ENCODE measurements around the gene FAM9C.
A peak's percentile ranks its signal among the peaks of the same experiment; 100 is the strongest.

FAM9C gene

DNA sequence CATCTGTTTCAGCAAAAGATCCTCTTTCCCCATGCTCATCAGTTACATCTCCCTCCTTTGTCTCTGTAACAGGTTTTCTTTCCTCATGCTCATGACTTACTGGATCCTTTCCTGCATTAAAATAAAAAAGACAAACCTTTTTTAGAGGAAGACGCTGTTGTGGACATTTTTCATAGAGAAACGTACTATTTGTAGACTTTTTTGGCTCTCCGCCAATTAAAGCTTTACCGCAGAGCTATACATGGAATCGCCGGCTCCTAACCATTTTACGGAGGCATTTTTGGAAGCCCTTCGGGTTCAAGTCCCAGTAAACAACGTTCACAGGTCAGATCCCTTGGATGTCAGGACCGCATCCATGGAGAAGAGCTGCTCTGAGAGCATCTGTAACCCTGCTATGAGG, 1.3 kb downstream of the FAM9C start:
- TF ChIP-seq, protein P1, sequence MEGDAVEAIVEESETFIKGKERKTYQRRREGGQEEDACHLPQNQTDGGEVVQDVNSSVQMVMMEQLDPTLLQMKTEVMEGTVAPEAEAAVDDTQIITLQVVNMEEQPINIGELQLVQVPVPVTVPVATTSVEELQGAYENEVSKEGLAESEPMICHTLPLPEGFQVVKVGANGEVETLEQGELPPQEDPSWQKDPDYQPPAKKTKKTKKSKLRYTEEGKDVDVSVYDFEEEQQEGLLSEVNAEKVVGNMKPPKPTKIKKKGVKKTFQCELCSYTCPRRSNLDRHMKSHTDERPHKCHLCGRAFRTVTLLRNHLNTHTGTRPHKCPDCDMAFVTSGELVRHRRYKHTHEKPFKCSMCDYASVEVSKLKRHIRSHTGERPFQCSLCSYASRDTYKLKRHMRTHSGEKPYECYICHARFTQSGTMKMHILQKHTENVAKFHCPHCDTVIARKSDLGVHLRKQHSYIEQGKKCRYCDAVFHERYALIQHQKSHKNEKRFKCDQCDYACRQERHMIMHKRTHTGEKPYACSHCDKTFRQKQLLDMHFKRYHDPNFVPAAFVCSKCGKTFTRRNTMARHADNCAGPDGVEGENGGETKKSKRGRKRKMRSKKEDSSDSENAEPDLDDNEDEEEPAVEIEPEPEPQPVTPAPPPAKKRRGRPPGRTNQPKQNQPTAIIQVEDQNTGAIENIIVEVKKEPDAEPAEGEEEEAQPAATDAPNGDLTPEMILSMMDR (IDR thresholded peaks at IDR 0.05; ENCODE audit: low read depth, low read length): no peak
- no peak for DNase-seq (ENCODE audit: low read depth, low spot score)
- H3K4me3 ChIP-seq (ENCODE audit: low read depth, low read length): no peak overlapping the region
- in situ Hi-C loops (cut with HindIII; ENCODE audit: low sequenced_read_pairs): no loop called here

DNA sequence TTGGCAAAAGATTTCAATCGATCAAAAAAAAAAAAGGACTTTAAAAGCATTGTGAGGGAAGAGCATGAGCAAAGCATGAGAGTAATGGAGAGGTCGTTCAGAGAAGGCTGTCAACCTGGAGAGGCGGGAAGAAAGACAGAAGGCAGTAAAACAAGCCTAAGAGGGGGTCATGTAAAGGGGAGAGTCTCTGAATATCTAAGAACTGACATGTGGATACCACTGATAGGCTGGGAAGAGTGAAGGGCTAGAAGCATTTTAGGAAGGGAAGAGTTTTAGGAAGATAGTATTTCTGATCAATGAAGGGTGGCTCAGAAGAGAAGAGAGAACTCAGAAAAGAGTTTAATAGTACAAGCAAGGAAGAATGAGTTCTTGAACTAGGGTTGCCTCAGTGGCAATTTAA, 7.5 kb downstream of the FAM9C start:
- TF ChIP-seq, protein P1 (IDR thresholded peaks at IDR 0.05; ENCODE audit: low read depth, low read length): no peak
- no peak overlapping the region for H3K4me3 ChIP-seq (ENCODE audit: low read depth, low read length)
- in situ Hi-C loops (cut with HindIII; ENCODE audit: low sequenced_read_pairs): no loop called here
- DNase-seq (ENCODE audit: low read depth, low spot score): no peak

DNA sequence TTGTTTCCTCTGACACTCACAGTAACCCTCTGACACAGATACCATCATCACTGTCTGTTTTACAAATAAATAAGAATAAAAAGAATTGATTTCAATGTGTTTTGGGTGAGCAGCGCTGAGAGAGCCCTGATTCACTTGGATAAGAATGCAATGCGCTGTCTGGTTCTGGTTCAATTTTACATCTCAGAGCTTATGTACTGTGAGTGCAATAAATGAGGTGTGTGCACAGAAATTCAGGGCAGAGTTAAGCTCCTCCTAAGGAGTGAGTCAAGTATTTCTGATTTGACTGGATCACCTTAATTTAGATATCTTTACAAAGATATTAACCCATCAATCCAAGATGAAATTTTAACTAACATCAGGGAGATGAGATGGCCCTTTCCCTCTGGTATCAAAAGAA, 11.2 kb downstream of the FAM9C start:
- H3K4me3 ChIP-seq (ENCODE audit: low read depth, low read length): no peak overlapping the region
- TF ChIP-seq, protein P1 (IDR thresholded peaks at IDR 0.05; ENCODE audit: low read depth, low read length): no peak
- no peak for DNase-seq (ENCODE audit: low read depth, low spot score)
- in situ Hi-C loops (cut with HindIII; ENCODE audit: low sequenced_read_pairs): no loop called here

DNA sequence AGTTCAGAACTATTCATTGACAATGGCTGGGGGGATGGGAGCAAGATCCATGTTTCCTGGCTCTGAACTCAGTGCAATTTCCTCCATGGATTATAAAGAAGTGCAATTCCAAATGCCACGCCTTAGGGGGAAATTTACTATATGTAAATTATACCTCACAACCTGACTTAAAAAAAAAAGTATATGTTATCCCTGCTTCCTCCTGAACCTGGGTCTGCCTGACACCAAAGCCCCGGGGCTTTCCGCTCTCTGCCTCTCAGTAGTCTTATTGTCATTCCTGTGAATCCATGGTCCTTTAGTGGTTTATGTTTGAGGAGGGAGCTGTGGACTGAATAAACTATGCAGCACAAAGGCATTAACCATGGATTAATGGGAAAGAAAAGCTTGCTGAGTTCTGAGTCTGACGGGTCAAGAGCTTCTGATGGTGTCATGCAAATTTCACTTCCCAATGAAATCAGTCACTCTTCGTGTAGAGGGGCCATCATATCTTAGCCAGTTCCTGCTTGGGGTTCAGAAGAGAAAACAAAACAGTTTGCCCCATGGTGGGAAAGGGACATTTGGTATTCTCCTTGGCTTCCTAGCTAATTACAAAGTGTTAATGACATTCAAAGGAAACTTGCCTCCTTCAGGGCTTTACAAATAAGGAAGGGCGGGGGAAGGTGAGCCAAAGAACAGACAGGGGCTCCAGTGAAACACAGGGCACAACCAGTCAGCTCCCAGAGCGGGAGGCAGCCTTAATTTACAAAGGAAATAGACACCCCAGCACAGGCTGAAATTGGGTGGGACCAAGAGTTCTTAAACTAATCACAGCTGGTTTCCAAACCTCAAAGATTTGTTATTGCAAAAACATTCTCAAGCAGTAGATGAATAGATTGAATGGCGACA, 14.3 kb downstream of the FAM9C start:
- TF ChIP-seq, protein P1 (IDR thresholded peaks at IDR 0.05; ENCODE audit: low read depth, low read length): no peak
- H3K4me3 ChIP-seq (ENCODE audit: low read depth, low read length): no peak overlapping the region
- in situ Hi-C loops (cut with HindIII; ENCODE audit: low sequenced_read_pairs): no loop called here
- no peak for DNase-seq (ENCODE audit: low read depth, low spot score)

DNA sequence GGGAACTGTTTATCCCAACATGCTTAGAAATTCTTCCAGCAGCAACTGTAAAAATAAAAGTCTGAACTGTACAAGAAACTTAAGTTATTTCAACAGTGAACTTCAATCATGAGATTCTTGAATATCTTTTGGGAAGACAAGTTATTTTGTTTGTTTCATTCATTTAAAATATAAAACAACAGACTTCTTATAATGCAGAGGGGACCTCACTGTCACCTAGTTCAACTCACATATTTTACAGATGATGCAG, 14.9 kb downstream of the FAM9C start:
- in situ Hi-C loops (cut with HindIII; ENCODE audit: low sequenced_read_pairs): no loop called here
- no peak overlapping the region for H3K4me3 ChIP-seq (ENCODE audit: low read depth, low read length)
- TF ChIP-seq, protein P1 (IDR thresholded peaks at IDR 0.05; ENCODE audit: low read depth, low read length): no peak
- no peak for DNase-seq (ENCODE audit: low read depth, low spot score)

DNA sequence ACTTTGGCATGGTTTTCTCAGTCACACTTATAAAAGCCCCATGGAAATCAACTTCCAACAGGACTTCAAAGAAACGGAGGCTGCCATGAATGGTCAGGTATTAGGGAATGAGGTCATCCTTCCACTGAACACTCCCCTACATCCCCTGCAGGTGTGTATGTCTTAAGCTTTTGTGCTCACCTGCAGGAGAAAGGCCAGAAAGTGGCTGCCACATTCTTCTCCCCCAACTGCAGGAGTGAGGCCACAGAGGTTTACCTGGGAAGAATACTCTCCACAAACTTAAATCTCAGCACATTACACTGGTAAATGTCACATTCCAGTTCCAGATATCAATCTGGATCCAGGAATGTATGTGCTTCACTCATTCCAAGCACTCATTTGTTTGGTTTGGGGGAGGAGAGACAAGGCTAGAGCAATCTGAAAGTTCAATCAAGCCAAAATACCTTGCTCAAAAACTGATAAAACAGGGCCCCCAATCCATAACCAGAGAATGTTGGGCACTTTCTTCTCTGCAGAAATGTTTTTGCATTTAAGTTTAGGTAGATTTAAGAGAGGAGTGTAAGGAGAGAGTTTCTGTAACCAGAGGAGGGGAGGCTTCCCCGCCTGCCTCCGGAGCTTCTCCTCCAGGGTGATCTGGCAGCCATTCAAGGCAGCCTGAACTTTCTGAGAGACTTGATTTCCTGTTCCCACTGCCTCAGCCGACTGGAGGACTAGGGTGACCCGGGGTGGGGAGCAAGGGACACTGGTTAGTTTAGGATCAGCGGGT, 15.4 kb downstream of the FAM9C start:
- no peak overlapping the region for H3K4me3 ChIP-seq (ENCODE audit: low read depth, low read length)
- peak; percentile 54 for DNase-seq (ENCODE audit: low read depth, low spot score)
- in situ Hi-C loops (cut with HindIII; ENCODE audit: low sequenced_read_pairs): no loop called here
- TF ChIP-seq, protein P1 (IDR thresholded peaks at IDR 0.05; ENCODE audit: low read depth, low read length): no peak

Measured in astrocyte of the spinal cord (primary cell).